GM19452 (cell line): ENCODE data around the gene CD300LB.
A peak's percentile ranks its signal among the peaks of the same experiment; 100 is the strongest.
"Not testable (repeated sequence)": the region's sequence is repeated elsewhere in the genome, so short reads cannot be mapped to it uniquely, and the experiment has no call there.

Source experiments
- ATAC-seq: cut with Tn5 transposase; IDR thresholded peaks from one replicate; pipeline ENCODE4 v1.9.1; 2021; ENCODE audit not compliant: unreplicated experiment

The CD300LB gene

GRCh38 chr17:74526681-74527080 lies 4.6 kb downstream of the CD300LB start:
- ATAC-seq: no peak

- no peak for ATAC-seq
Observed at GRCh38 chr17:74525781-74526288, 5.4 kb downstream of the CD300LB start.

DNA sequence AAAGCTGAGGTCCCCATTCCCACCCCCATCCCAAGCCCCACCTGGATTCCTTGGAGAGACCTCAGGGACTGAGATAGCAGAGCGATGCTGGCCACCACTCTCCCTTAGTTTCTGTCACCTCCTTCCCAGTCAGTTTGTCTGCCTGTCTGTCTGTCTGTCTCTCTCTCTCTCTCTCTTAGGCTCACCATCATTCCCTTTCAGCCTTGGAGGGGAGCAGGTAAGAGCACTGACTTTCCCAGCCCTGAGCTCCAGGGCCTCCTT lies 5.9 kb downstream of the CD300LB start:
- no peak for ATAC-seq

- no peak for ATAC-seq
Observed at GRCh38 chr17:74524653-74525464, 6.4 kb downstream of the CD300LB start.

- no peak for ATAC-seq
Observed at GRCh38 chr17:74523308-74523707, 8.0 kb downstream of the CD300LB start.

GRCh38 chr17:74522381-74523105 lies 8.7 kb downstream of the CD300LB start:
- ATAC-seq: no peak

GRCh38 chr17:74521701-74522201 lies 9.5 kb downstream of the CD300LB start:
- ATAC-seq: no peak

- no peak for ATAC-seq
Observed at GRCh38 chr17:74520790-74521480, 10.3 kb downstream of the CD300LB start.

GRCh38 chr17:74520016-74520434 lies 11.2 kb downstream of the CD300LB start:
- ATAC-seq: no peak

DNA sequence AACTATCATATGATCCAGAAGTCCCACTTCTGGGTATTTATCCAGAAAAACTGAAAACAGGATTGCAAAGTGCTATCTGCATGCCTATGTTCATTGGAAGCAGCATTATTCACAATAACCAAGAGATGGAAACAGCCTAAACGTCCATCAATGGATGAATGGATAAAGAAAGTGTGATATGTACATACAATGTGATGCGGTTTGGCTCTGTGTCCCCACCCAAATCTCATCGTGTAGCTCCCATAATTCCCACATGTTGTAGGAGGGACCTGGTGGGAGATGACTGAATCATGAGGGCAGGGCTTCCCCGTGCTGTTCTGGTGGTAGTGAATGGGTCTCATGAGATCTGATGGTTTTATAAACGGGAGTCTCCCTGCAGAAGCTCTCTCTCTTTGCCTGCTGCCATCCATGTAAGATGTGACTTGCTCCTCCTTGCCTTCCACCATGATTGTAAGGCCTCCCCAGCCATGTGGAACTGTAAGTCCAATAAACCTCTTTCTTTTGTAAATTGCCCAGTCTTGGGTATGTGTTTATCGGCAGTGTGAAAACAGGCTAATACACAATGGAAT lies 12.8 kb downstream of the CD300LB start:
- not testable (repeated sequence) for ATAC-seq

- no peak for ATAC-seq
Observed at GRCh38 chr17:74516561-74517328, 14.5 kb downstream of the CD300LB start.

DNA sequence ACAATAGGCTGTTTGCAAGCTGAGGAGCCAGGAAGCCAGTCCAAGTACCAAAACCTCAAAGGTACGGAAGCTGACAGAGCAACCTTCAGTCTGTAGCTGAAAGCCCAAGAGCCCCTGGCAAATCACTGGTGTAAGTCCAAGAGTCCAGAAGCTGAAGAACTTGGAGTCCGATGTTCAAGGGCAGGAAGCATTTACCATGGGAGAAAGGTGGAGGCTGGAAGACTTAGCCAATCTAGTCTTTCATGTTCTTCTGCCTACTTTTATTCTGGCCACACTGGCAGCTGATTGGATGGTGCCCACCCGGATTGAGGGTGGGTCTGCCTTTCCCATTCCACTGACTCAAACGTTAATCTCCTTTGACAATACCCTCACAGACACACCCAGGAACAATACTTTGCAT lies 15.3 kb downstream of the CD300LB start:
- no peak for ATAC-seq

DNA sequence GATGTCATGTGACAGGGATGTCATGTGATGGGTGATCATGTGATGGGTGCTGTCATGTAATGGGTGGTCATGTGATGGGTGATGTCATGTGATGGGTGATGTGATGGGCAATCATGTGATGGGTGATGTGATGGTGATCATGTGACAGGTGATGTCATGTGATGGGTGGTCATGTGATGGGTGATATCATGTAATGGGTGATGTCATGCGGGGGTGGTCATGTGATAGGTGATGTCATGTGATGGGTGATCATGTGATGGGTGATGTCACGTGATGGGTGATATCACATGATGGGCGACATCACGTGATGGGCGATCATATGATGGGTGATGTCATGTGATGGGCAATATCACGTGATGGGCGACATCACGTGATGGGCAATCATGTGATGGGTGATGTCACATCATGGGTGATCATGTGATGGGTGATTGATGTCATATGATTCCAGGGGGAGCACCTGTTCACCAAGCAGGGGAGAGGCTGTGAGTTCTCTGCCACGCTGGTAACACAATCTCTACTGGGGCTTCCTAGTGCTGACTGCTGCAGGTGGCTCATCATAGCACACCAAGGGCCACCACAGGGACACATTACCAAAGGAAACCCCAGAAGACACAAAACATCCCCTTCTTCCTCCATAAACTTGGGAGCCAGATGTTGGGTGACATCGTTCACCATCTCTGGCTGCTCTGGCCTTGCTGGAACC lies 16.5 kb downstream of the CD300LB start:
- no peak for ATAC-seq

DNA sequence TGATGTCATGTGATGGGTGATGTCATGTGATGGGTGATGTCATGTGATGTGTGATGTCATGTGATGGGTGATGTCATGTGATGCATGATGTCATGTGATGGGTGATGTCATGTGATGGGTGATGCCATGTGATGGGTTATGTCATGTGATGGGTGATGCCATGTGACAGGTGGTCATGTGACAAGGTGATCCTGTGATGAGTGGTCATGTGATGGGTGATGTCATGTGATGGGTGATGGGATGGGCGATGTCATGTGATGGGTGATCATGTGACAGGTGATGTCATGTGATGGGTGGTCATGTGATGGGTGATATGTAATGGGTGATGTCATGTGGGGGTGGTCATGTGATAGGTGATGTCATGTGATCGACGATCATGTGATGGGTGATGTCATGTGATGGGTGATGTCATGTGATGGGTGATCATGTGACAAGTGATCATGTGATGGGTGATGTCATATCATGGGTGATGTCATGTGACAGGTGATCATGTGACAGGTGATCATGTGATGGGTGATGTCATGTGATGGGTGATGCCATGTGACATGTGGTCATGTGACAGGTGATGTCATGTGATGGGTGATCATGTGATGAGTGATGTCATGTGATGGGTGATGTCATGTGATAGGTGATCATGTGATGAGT lies 17.2 kb downstream of the CD300LB start:
- ATAC-seq: no peak

GRCh38 chr17:74512624-74513091 lies 18.6 kb downstream of the CD300LB start:
- peak; percentile 56 for ATAC-seq

DNA sequence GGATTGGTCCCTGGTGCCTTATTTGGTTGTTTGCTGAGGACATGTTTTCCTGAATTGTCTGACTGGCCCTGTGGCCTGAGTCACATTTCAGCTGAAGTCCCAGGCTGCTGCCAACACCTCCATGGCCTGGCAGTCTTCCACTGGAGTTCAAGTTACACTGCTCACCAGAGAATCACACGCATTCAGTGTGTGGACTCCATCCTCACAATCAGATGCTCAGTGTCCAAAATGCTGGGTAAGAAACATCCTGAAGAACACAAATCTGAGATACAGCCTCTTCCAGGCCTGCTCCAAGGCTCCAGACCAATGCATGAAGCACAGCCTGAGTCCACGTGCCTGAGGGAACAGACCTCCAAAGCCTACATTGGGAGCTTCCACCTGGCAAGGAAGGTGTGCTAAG lies 19.2 kb downstream of the CD300LB start:
- no peak for ATAC-seq

DNA sequence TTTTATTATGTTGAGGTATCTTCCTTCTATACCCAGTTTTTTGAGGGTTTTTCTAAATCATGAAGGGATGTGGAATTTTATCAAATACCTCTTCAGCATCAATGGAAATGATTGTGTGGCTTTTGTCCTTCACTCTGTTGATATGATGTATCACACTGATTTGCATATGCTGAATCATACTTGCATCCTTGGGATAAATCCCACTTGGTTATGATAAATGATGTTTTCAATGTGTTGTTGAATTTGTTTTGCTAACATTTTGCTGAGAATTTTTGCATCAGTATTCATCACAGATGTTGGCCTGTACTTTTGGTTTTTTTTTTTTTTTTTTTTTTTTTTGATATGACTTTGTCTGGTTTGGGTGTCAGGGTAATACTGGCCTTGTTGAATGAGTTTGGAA lies 23.1 kb downstream of the CD300LB start:
- no peak for ATAC-seq

DNA sequence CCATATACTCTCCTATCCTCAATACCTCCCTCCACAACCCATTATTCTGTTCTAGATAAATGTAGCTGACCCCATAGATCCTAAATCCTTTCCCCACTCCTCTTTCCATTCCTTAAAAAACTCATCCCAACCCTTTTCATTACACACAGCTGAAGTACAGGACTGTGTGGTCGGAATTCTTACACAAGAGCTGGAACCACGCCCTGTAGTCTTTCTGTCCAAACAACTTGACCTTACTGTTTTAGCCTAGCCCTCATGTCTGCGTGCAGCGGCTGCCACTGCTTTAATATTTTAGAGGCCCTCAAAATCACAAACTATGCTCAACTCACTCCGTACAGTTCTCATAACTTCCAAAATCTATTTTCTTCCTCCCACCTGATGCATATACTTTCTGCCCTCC lies 27.3 kb downstream of the CD300LB start:
- ATAC-seq: not testable (repeated sequence)

- ATAC-seq: no peak
Observed at GRCh38 chr17:74502861-74503260, 28.4 kb downstream of the CD300LB start.
